SK-N-MC (cell line): ENCODE data around the gene QPCT.

Experiments
- EZH2 ChIP-seq: fragments of 200-600 bp; sonication (generic); IDR thresholded peaks from one replicate; pipeline ENCODE4 v1.6.1; 2017; ENCODE audit warnings: antibody characterized with exemption
- POLR2AphosphoS5 ChIP-seq: IDR thresholded peaks from 2 replicates; pipeline ENCODE4 v1.6.1; 2012; ENCODE audit warnings: mild to moderate bottlenecking, low read depth, low read length, borderline replicate concordance

- TF ChIP-seq EZH2 (no peak), POLR2AphosphoS5 (no peak)
These were observed 42.9 kb downstream of the QPCT start for GRCh38 chr2:37387148-37387835.
